GM12801 (cell line): ENCODE results near the gene ACVR2A.

Experiments used
- TF ChIP-seq, protein P1 (sequence below): IDR thresholded peaks from one replicate; pipeline ENCODE4 v1.5.1; 2011; ENCODE audit warnings: control low read depth; ENCODE audit not compliant: insufficient read length; ENCODE audit errors: extremely low read depth

Gene ACVR2A

DNA sequence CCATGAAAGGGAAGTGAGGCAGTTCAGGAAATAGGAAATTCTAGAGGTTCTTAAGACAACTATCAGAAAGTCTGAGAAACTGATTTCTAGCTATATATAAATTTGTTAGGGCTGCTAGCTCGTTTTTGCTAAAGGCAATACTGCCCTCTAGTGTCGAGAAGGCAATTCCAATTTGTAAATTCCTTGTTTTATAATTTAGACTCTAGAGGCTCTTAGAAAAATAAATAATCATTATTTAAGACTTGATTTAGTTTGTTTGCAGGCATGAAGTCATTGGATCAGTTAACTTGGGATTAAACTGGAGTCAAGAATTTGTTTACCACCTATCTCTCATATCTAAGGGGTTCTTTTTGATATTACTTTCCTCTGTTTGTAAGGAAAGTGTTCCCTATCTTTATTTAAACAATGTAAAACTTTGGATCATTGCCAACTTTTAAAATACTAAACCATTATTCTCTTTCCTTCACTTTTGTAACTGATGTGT lies 66.2 kb downstream of the ACVR2A start:
- TF ChIP-seq, protein P1, sequence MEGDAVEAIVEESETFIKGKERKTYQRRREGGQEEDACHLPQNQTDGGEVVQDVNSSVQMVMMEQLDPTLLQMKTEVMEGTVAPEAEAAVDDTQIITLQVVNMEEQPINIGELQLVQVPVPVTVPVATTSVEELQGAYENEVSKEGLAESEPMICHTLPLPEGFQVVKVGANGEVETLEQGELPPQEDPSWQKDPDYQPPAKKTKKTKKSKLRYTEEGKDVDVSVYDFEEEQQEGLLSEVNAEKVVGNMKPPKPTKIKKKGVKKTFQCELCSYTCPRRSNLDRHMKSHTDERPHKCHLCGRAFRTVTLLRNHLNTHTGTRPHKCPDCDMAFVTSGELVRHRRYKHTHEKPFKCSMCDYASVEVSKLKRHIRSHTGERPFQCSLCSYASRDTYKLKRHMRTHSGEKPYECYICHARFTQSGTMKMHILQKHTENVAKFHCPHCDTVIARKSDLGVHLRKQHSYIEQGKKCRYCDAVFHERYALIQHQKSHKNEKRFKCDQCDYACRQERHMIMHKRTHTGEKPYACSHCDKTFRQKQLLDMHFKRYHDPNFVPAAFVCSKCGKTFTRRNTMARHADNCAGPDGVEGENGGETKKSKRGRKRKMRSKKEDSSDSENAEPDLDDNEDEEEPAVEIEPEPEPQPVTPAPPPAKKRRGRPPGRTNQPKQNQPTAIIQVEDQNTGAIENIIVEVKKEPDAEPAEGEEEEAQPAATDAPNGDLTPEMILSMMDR, result no peak

DNA sequence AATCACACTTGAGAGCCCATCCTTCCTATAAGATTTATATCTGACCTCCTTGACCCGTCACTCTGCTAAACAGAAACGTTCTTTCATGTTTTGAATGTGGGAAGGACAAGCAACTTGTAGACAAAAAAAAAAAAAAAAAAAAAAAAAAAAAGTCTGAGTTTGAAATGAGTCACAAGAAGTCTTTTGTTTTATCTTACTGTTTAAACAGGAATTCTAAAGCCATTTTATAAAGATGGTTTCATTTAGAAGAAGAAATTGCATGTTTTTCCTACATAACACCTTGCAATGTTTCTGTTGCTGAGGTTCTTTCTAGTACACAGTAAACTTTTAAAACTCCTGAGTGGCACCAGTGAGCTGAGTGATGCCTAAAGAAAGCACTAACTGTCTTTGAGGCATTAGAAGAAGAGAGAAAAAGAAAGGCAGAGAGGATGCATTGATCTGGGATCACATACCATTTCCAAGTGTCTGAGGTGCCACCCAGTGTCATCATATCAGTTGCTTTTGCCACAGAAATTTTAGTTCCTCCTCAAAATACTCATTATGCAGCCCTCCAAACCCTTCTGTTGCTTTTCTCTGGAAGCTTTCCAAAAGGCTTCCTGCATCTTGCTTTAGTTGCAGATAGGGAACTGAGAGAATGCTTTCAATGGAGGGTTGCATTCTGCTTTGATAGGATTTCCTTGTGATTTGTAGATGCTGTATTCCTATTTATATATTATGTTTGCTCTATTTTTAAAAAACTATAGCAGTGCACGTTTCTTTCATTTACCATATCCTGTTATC lies 69.1 kb downstream of the ACVR2A start:
- TF ChIP-seq, protein P1, result no peak

DNA sequence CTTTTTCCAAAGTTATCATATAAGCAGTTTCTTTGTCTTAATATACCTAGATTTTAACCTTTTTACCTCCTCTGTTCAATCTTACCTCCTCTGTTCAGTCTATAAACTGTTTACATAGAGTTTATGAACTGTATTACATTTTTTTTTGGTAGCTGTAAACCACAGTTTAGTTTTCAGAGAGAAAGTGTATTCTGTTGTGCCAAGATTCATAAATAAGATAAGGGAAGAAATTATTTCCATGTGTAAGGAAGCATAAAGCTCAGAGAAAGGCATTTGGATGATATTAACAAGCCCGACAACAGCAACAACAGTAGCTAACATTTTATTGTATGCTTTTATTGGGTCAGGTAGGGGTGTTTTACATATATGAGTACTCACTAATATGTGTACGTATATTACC lies 71.2 kb downstream of the ACVR2A start:
- TF ChIP-seq, protein P1, result no peak

DNA sequence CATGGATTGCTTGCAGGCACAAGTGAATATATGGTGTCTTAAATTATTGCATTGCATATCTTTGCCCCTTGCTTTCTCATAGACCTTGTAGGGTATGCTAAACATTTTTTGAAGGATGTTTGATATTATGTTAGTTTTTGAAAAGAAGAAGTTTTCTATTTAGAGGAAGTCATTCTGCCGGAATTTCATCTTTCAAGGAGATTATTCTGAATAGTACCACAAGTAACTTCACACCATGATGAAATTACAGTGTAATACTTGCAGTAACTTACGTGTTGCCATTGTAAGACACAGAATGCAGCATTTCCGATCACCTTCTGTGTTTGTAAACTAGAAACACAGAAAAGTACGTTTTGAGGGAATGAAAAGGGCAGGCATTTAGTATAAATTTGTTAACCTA lies 71.9 kb downstream of the ACVR2A start:
- TF ChIP-seq, protein P1, result no peak

DNA sequence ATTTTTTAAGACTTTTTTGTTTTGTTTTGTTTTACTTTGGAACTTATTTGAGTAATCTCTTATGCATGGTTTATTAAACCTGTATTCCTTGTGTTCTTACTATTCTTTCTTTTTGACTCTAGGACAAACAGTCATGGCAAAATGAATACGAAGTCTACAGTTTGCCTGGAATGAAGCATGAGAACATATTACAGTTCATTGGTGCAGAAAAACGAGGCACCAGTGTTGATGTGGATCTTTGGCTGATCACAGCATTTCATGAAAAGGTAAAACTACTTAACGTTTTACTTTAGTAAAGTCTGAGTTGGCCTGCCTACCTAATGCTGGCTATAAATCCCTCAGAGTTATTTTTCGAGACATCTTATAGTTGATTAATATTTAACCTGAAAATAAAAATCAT lies 72.3 kb downstream of the ACVR2A start:
- TF ChIP-seq, protein P1, result no peak

DNA sequence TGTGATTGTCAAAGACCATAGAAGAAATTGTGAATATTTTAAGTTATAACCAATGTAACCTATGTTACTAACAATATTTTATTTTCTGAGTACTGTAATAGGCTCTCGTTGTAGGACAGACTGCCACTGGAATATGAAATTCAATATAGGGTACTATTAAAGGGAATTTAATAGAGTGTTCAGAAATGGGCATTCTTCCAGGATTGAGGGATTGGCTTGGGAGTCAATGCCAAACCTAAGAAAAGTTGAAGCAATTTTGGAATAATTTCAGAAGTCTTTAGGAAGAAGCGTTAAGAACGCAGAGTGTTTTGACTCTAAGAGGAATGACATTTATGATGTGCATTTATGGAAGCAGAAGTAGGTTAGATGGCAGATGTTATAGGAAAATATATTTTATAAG lies 79.0 kb downstream of the ACVR2A start:
- TF ChIP-seq, protein P1, result no peak

DNA sequence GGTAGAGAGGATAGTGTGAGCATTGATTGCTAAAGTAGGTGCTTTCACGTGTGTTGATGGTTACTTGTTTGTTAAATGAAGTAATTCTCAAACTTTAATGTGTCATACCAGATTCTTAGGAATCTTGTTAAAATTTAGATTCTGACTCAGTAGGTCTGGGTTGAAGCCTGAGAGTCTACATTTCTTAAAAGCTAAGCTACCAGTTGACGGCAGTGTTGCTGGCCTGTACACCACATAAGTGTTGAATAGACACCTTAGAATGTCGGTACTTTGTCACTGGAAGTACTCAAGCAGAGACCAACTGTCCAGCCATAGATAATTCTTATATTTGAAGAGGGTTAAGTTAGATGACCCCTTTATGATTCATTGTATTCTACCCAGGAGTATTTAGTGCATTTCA lies 79.8 kb downstream of the ACVR2A start:
- TF ChIP-seq, protein P1, result no peak
